Measurements from ENCODE around the gene AASS. TPM values are rescaled to one million over a fixed set of nuclear protein-coding genes. Genes with fewer than 3 reads are reported as not detected.

Gene AASS
- total and polyA plus RNA-seq, 2 experiments from 2014 or later, result 368 to 789 TPM

- peaks cover 96% of the 10 kb centered on the region for H4K20me1 ChIP-seq (replicated peaks; ENCODE audit: insufficient read depth)
- H3K27me3 Mint-ChIP-seq (ENCODE audit: insufficient read depth, low read depth, poor library complexity), result peaks cover 5% of the 10 kb centered on the region
- no peak for TF ChIP-seq EZH2phosphoT487 (IDR thresholded peaks at IDR 0.05; ENCODE audit: unreplicated experiment)
- TF ChIP-seq EZH2 (IDR thresholded peaks at IDR 0.05; ENCODE audit: low read depth, unreplicated experiment), result no peak
- TF ChIP-seq ZNF114 (CRISPR knock-in tag; IDR thresholded peaks at IDR 0.05), result no peak
- no peak for TF ChIP-seq ZNF462 (CRISPR knock-in tag; IDR thresholded peaks at IDR 0.05)
- no peak for TF ChIP-seq STAT1 (IDR thresholded peaks at IDR 0.05; ENCODE audit: unreplicated experiment)
- no peak for TF ChIP-seq NANOG (IDR thresholded peaks at IDR 0.05; ENCODE audit: borderline replicate concordance)
- no peak for TF ChIP-seq REST (IDR thresholded peaks at IDR 0.05; ENCODE audit: unreplicated experiment)
- no peak for TF ChIP-seq ZNF331 (CRISPR knock-in tag; IDR thresholded peaks at IDR 0.05; ENCODE audit: low read depth)
- no peak for TF ChIP-seq CTCF (conservative IDR thresholded peaks at IDR 0.05; ENCODE audit: low read depth in 2 of 2)
- TF ChIP-seq JUNB (IDR thresholded peaks at IDR 0.05; ENCODE audit: unreplicated experiment), result no peak
- TF ChIP-seq POLR2AphosphoS5 (IDR thresholded peaks at IDR 0.05; ENCODE audit: low read depth), result no peak
- TF ChIP-seq ETS1 (IDR thresholded peaks at IDR 0.05), result no peak
- ATAC-seq (no peak), DNase-seq (ENCODE audit: low spot score) (no peak)
- H3K36me3 Mint-ChIP-seq (ENCODE audit: low read depth), result peaks cover 89% of the 10 kb centered on the region
- H3K27ac ChIP-seq (ENCODE audit: low read depth), result no peak overlapping the region
- peaks cover 100% of the 10 kb centered on the region for H3K79me2 ChIP-seq (replicated peaks; ENCODE audit: insufficient read depth)
- no peak overlapping the region for H3K4me3 ChIP-seq
- H2AFZ ChIP-seq, result no peak overlapping the region
- H3K4me2 ChIP-seq, result 0 out of 2 replicates have a peak overlapping the region, but pooled peaks have one; percentile 29
- H3K4me1 Mint-ChIP-seq, result peaks cover 45% of the 10 kb centered on the region
- no peaks in the 10 kb centered on the region for H3K9me2 ChIP-seq (ENCODE audit: insufficient read depth)
- no peak overlapping the region for H3K27ac Mint-ChIP-seq
- no peaks in the 10 kb centered on the region for H3F3A ChIP-seq (replicated peaks; ENCODE audit: low read depth)
- H3K36me3 ChIP-seq (ENCODE audit: insufficient read depth), result peaks cover 57% of the 10 kb centered on the region; the same call in 1 of the 2 replicates
- peaks cover 27% of the 10 kb centered on the region for H3K4me1 ChIP-seq (ENCODE audit: insufficient read depth)
- H3K27me3 ChIP-seq (ENCODE audit: insufficient read depth), result no peaks in the 10 kb centered on the region
- H3K9me3 Mint-ChIP-seq, result no peaks in the 10 kb centered on the region
- H3K4me3 Mint-ChIP-seq, result peak overlapping the region; percentile 3; the same call in 1 of the 3 replicates
Observed at GRCh38 chr7:122132341-122132740, 11.7 kb downstream of the AASS start.

Data from GM23338 (cell line).